HG02870 (cell line): ENCODE results near the gene BHLHE41.

Experiments
- ATAC-seq: cut with Tn5 transposase; IDR thresholded peaks from one replicate; pipeline ENCODE4 v1.9.1; 2021; ENCODE audit warnings: mild to moderate bottlenecking, moderate library complexity; ENCODE audit not compliant: unreplicated experiment

BHLHE41 gene

DNA sequence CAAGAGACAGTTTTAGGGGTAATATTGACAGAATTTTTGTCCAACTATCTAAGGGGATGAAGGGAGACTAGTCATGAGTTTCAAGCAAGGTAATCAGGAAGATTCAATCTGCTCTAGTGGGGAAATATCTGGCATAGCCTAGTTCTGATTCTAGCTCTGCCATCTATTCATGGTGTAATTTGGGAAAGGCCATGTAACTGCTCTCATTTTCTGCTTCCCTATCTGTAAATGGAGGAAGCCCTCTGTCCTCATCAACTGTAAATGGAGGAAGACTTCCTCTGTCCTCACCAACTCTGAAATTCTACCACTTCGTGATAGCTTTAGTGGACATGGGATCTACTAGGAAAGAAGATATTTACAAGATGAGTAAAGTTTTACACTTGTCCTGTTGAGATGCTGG is 37.9 kb downstream of the BHLHE41 start:
- ATAC-seq, result no peak

DNA sequence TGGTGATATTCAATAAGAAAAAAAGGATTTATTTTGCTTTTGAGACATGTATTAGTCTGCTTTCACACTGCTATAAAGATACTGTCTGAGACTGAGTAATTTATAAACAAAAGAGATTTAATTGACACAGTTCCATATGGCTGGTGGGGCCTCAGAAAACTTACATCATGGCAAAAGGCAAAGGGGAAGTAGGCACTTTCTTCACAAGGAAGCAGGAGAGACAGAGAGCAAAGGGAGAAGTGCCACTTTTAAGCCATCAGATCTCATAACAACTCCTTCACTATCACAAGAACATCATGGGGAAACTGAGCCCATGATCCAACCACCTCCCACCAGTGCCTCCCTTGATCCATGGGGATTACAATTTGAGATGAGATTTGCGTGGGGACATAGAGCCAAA is 43.9 kb downstream of the BHLHE41 start:
- no peak for ATAC-seq

DNA sequence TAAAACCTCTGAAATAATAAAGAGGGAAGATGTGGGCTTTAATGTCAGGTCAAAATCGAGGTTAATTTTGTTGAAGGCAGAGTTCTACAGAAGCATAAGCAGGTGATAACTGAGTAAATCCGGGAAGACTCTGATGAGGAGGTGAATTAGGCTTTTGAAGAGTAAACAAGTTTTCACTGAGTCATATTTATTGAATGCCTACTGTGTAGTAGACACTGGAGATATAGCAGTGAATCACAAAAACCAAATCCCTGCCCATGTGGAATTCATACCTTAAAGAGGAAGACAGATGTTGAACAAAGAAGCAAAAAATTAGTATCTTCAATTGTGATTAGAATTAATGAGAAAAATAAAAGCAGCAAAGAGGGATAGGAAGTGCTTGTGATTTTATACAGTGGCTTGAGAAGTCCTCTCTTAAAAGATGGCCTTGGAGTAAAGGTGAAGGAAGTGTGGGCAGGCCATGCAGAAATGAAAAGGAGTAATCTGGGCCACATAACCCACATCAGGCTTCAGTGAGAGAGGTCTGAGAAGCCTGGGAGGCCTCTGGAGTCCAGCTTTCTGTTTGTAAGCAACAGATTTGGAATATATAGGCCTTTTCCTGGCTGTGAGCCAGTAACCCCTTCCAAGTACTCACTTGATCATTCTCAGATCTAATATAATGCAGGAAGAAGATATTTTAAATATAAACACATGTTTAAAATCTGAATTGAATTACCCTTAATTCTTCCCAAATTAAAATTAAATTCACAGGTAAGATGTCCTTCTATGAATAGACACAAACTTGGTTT is 46.7 kb downstream of the BHLHE41 start:
- no peak for ATAC-seq
